ENCODE results near the gene CBLIF. TPM values are rescaled to one million over a fixed set of nuclear protein-coding genes. Genes with fewer than 3 reads are reported as not detected.

CBLIF gene
- total RNA-seq, 4 donors from 2014 or later = not detected

DNA sequence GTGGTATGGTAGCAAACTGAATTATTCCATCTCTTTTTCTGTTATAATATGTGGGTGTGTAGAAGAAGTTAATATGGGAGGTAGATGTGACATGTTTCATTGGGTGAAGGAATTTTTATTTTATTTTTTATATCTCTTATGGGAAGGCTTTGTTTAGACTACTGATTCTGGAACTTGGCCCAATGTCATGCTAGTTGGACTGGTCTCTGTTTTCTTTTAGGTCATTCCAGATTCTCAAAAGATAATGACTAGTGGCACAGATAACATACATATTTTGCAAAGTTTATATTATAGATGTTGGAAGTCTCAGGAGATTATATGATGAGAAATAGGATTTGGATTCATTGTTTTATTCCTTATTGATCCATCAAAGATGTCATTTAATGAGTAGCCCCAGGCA, 32.0 kb upstream of the CBLIF start:
- DNase-seq (ENCODE audit: low spot score) = no peak
- TF ChIP-seq, protein P1, sequence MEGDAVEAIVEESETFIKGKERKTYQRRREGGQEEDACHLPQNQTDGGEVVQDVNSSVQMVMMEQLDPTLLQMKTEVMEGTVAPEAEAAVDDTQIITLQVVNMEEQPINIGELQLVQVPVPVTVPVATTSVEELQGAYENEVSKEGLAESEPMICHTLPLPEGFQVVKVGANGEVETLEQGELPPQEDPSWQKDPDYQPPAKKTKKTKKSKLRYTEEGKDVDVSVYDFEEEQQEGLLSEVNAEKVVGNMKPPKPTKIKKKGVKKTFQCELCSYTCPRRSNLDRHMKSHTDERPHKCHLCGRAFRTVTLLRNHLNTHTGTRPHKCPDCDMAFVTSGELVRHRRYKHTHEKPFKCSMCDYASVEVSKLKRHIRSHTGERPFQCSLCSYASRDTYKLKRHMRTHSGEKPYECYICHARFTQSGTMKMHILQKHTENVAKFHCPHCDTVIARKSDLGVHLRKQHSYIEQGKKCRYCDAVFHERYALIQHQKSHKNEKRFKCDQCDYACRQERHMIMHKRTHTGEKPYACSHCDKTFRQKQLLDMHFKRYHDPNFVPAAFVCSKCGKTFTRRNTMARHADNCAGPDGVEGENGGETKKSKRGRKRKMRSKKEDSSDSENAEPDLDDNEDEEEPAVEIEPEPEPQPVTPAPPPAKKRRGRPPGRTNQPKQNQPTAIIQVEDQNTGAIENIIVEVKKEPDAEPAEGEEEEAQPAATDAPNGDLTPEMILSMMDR (IDR thresholded peaks at IDR 0.05) = no peak
- ATAC-seq (ENCODE audit: low FRiP score) = no peak

DNA sequence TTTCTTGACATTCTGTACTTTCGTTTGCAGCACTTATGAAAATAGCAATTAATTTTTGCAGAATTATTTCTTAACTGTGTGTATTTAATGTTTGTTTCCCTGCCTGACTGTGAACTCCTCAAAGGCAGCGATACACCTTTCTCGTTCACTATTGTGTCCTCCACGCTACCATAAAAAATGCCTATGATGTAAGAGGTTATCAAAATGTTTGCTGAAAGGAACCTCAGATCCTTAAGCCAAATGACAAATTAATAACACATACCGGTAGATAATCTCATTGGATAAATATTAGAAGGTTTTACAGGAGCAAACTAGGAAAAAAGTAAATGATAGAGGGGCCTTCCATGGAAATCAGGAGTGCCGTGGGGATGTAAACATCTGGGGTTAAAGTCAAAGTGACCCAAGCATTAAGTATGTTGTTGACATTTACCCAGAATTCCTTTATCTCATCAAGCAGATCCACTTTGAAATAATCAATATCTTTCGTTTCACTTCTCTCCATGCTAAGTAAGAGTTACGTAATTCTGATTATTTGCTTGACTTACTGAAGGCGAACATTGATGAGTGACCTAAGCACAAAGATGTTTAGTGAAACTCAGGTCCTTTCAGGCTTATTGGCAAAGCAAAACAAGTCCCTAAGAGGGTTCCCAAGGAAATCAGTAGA, 30.7 kb upstream of the CBLIF start:
- TF ChIP-seq, protein P1 (IDR thresholded peaks at IDR 0.05) = no peak
- no peak for DNase-seq (ENCODE audit: low spot score)
- no peak for ATAC-seq (ENCODE audit: low FRiP score)

DNA sequence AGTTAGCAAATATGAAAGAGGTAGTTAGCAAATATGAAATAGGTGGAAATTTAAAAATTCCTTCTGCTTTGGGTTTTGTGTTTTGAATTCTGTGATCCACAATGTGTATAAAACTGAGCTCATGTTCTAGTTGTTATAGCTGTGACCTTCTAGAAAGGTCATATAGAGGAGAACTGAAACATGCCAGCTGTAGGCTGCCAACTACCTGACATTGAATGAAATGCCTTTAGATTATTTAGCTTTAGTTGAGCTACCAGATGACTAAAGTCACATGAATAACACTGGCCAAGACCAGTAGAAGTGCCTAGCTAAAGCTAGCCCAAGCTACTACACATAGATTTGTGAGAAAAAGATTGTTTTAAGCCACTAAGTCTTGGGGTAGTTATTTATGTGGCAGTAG, 26.8 kb upstream of the CBLIF start:
- ATAC-seq (ENCODE audit: low FRiP score) (no peak), DNase-seq (ENCODE audit: low spot score) (no peak)
- TF ChIP-seq, protein P1 (IDR thresholded peaks at IDR 0.05) = no peak

DNA sequence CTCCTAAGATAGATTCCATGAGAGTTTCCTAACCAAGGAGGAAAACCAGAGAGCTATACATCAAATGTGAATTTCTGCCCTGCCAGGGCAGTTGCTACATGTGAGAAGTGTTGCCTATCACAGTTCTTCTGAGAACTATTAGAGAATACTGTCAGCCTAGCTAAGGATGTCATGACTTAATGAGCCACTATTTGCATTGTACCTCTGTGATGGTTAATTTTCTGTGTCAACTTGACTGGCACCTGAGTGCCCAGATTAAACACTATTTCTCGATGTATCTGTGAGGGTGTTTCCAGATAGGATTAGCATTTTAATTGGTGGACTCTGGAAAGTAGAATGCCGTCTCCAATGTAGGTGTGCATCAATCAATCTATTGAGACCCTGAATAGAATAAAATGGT, 22.6 kb upstream of the CBLIF start:
- ATAC-seq (ENCODE audit: low FRiP score) (no peak), DNase-seq (ENCODE audit: low spot score) (no peak)
- TF ChIP-seq, protein P1 (IDR thresholded peaks at IDR 0.05) = no peak

DNA sequence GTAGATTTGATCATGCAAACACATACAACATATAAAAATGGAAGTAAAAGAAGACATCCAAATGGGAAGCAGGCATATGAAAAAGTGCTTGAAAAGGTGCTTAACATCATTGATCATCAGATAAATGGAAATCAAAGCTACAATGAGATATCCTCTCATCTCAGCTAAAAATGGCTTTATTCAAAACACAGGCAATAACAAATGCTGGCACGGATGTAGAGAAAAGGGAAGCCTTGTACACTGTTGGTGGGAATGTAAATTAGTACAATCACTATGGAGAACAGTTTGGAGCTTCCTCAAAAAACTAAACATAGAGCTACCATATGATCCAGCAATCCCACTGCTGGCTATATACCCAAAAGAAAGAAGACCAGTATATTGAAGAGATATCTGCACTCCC, 21.5 kb upstream of the CBLIF start:
- ATAC-seq (ENCODE audit: low FRiP score) (no peak), DNase-seq (ENCODE audit: low spot score) (no peak)
- TF ChIP-seq, protein P1 (IDR thresholded peaks at IDR 0.05) = no peak

DNA sequence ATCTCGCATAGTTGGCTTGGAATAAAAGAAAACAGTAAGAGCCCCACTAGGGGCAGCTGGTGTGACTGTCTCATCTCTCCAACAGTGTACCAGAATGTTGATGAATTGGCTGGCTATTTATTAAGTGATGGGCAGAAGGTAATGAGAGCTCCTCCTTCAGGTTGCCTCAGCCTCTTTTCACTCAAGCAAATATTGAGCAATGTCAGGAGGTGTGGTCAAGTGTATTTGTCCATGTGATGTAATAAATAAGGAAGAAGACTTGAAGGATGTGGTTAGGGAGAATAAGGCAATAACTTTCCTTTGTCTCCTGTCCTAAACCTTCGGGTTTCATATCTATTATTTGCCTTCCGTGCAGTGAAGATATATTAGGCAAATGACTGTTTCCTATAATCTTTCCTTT, 21.1 kb upstream of the CBLIF start, which contains the start of gene TCN1:
TCN1 (minus strand) TSS at position 91 of the 400 bp plus-strand sequence; CDS start at position 74, 17 bp downstream.
- TF ChIP-seq, protein P1 (IDR thresholded peaks at IDR 0.05) = no peak
- ATAC-seq (ENCODE audit: low FRiP score) (no peak), DNase-seq (ENCODE audit: low spot score) (no peak)

DNA sequence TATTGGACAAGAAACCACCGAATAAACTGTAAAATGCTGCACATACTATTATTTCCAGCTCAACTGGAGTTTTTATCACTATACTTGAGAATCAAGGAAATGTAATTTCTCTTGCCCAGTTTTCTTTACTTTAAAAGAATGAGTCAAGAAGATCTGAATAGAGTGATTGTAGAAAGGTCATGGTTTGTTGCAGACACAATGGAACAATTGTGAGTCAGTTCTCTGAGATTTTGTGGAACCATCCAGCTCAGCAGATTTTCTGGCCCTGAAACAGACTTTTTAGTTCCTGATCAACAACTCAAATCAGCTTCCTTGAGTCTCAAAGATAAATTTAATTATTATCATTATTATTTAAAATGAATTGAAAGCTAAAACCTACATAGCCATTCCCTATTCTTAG, 19.7 kb upstream of the CBLIF start:
- TF ChIP-seq, protein P1 (IDR thresholded peaks at IDR 0.05) = no peak
- DNase-seq (ENCODE audit: low spot score) (no peak), ATAC-seq (ENCODE audit: low FRiP score) (no peak)
